SHP77 (cell line): ENCODE measurements around the gene ZNF397.
A peak's percentile ranks its signal among the peaks of the same experiment; 100 is the strongest.

Source experiments
- DNase-seq, 2 experiments: peaks; one replicate each; lab custom pipeline; 2025; lab: John Stamatoyannopoulos, UW

Gene ZNF397

DNA sequence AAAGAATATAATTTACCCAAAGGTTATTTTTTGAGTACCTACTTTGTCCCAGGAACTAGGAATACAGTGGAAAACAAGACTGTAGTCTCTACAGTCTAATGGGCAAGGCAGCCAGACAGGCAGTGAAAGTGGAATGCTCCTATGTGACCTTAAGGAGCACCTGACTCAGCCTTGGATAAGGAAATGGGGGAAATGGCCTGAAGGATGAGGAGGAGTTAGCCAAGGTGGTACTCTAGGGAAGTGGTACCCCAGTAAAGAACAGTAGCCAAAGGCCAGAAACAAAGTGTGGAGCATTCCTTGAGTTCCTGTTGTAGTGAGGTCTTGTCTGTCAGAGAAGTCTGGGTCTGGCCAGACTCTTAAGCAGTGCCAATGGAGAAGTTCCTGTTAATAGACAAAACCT, 6.0 kb downstream of the ZNF397 start:
- no peak for DNase-seq

DNA sequence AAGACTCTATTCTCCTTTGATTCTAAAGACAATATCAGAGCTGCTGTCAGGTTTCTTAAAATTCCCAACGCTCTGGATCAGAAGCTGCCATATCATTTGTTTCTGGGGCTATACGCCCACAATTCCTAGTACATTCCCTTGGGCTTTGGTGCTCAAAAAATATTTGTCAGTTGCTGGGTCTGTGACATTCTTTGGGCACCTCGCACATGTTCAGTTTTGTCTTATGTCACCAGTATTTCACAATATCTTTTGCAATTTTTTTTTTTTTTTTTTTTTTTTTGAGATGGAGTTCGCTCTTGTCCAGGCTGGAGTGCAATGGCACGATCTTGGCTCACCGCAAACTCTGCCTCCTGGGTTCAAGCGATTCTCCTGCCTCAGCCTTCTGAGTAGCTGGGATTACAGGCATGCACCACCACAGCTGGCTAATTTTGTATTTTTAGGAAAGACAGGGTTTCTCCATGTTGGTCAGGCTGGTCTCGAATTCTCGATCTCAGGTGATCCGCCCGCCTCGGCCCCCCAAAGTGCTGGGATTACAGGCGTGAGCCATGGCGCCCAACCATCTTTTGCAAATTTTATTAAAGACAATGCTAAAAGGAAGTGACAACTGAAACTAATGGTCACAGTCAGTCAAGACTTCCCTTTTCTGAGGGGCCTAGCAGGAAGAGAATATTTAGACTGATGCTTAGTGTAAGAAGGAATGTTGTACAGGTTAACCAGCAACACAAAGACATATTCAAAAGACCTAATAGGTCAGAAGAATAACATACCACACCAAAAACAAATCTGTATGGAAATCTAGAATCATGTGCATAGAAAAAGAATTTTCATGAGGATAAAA, 6.8 kb downstream of the ZNF397 start:
- DNase-seq = no peak

DNA sequence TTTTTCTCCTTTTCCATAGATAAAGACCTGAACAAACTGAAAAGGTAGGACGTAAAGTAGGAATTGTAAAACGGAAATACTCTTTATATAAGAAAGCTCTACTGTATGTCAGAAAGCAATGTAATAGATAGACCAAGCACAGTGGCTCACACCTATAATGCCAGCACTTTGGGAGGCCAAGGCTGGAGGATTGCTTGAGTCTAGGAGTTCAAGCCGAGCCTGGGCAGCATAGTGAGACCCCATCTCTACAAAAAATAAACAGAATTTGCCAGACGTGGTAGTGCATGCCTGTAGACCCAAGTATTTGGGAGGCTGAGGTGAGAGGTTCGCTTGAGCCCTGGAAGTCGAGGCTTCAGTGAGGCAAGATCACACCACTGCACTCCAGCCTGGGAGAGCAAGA, 7.6 kb downstream of the ZNF397 start:
- DNase-seq = no peak

DNA sequence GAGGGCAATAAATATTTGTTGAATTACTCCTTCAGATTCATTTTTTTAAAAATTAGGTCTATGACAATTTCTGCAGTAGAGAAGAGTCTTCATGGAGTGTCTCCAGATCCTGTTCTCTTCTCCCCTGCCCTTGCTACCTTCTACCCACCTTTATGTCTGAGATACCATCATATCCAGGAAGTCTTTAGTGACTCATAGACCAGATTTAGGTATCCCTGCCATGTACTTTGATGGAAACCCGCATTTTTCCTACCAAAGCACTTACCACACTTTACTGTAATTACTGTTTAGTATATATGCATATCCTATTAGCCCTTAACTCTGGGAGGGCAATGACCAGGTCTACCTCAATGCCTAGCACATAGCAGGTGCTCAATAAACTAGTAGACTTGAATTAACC, 11.6 kb downstream of the ZNF397 start:
- no peak for DNase-seq

DNA sequence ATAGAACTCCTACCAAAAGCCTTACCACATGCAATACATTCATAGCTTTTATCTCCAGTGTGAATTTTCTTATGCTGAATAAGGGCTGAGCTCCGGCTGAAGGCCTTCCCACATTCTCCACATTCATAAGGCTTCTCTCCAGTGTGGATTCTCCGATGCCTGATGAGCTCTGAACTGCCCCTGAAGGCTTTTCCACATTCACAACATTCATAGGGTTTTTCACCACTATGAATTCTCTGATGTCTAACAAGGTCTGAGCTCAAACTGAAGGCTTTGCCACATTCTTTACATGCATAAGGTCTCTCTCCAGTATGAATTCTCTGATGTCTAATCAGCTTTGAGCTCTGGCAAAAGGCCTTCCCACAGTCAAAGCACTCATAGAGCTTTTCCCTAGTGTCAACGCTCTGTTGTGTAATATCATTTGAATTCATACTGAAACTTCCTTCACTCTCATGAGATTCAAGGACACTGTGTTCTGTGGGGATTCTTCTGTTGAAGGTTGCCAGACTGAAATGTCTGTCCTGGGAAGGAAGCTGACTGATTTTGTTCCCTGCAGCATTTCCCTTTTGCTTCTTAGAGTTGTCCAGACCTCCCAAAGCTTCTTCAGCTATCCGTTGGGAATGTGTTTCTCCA, 12.9 kb downstream of the ZNF397 start:
- DNase-seq = no peak

DNA sequence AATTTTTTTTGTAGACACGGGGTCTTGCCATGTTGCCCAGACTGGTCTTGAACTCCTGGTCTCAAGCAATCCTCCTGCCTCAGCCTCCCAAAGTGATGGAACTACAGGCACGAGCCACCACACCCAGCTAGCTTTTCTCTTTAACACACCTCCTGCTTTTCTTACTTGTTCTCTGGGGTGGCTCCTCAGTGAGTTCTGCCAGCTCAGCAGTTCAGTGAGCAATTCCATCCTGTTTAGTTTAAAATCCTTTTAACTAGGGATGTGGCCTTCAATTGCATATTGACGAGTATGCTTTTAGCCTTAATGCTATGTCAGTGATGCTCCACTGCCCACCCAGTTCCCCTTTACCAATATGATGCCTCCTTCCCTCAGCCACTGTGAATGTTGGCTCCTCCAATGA, 16.1 kb downstream of the ZNF397 start:
- no peak for DNase-seq

DNA sequence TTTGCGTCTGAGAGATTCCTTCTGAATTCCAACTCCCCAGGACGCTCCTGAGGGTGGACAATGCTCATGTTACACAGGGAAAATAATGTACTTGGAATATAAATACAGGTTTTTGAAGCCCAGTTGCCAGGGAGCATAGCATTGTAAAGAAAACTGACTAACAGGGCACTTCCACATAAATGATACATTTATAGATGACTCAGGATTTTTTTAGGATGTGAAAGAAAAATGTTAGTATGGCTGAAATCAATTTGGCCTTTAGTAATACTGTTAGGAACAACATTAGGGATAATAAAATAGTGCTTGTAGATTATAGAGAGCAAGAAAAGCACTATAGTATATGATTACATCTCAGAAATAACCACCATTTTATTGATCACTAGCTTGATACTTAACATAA, 23.6 kb downstream of the ZNF397 start:
- DNase-seq = no peak

DNA sequence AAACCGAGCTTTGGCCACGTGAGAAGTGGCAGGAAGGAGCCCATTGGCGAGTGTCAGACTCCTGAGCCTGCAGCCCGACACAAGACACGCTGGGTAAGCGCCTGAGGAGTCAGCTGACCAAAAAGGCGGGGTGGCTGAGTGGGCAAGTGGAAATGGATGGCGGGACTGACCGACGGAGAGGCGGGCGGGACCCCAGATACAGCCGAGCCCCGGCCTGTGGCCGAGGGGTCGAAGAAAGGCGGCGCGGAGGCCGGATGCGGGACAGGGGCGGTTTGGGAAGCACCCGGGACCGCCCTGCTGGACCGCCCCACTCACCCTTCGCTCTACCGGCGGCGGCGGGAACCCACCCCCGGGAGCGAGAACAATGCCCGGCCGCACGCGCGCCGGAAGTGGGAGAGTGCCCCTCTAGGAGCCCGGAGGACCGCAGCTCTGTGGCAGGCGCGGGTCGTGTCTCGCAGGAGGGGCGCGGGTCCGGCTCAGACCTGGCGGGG, 26.4 kb downstream of the ZNF397 start:
- no peak for DNase-seq

DNA sequence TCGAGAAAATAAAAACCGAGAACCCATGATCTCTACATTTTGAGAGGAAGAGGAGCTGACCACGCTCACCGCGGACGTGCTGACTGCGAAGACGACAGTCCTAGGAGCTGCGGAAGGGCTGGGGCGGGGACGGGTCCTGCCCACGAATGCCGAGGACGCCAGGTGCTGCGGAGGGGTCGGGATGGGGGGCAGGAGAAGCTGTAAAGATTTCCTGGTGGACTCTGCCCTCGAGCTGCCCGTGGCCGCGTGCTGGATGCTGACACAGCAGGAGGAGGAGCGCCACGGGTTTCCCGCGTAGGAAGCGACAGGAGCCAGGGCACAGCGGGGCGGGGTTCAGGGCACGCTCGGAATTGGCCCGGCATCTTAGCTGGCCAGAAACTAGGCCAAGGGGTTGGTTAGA, 27.0 kb downstream of the ZNF397 start:
- no peak for DNase-seq

DNA sequence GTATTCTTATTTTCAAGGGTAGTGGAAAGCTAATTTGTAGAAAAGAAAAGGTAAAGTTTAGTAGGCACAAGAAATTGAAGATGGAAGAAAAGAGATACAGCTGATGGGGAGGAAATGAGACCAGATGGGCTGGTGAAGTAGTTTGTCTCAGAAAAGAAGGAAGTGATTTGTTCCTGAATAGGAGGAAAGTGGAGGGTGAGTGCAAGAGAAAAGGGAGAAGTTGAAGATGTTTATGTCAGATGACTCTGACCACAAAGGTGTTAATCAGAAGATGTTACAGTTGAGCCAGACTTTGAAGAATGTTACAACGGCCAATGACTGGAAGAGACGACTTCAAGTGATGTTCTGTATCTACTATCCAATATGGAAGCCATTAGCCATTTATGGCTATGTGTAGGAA, 28.0 kb downstream of the ZNF397 start:
- DNase-seq = no peak

DNA sequence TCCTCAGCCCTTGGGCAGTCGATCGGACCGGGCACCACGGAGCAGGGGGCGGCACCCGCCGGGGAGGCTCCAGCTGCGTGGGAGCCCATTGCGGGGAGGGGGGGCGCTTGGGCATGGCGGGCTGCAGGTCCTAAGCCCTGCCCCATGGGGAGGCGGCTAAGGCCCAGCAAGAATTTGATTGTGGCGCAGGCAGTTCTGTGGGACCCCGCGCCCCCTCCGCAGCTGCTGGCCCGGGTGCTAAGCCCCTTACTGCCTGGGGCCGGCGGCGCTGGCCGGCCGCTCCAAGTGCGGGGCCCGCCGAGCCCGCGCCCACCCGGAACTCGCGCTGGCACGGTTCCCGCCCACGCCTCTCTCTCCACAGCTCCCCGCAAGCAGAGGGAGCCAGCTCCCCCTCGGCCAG, 30.8 kb downstream of the ZNF397 start:
- DNase-seq = no peak

DNA sequence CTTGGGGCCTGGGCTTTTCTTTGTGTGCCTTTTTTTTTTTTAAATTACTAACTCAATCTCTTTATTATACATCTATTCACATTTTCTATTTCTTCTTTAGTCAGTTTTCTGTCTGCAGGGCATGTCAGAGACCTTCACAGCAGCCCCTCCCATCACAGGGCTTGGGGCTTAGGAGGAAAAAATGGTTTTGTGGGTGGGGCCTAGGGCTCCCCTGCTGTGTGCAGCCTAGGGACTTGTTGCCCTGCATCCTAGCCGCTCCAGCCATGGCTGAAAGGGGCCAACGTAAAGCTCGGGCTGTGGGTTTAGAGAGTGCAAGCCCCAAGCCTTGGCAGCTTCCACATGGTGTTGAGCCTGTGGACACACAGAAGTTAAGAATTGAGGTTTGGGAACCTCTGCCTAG, 35.4 kb downstream of the ZNF397 start:
- DNase-seq = no peak

DNA sequence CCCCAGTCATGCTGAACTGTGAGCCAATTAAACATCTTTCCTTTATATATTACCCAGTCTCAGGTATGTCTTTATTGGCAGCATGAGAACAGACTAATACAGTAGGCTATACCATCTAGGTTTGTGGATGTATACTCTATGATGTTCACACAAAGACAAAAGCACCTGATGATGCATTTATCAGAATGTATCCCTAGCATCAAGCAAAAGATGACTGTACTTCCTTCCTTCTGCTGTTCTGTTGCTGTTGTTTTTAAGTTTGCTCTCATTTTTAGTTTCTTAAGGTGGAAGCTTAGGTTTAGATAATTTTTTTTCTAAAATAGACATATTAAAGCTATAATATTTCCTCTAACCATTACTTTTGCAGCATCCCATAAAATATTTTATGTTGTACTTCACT, 36.8 kb downstream of the ZNF397 start:
- DNase-seq = no peak

DNA sequence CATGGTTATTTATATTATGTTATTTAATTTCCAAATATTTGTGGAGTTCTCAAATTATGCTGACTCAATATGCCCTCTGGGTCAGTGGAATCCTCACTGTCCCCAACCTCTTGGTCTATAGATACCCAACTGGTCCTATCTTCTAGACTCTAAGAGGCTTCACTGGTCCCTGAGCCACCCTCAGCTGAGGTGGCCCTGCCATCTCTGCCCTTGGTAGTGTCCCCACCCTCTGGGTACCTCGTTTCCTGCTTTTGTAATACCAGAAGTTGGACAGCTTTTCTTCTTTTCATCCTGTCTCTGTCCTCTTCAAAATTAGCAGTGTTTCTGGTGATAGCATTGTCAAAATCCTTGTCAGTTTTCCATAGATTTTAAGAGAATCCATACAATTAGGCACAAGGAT, 37.3 kb downstream of the ZNF397 start:
- DNase-seq = no peak

DNA sequence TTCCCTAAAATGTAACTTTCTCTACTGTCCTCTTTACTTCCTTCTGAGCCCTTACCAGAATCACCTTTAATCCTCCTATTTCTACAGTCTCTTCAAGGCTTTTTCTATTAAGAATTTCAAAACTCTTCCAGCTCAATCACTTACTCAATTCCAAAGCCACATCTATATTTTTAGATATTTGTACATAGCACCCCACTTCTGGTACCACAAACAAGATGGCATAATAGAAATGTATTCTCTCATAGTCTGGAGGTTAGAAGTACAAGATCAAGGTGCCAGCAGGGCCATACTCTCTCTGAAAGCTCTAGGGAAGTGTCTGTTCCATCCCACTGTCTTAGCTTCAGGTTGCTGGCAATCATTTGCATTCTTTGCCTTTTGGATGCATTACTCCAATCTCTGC, 38.1 kb downstream of the ZNF397 start:
- no peak for DNase-seq

DNA sequence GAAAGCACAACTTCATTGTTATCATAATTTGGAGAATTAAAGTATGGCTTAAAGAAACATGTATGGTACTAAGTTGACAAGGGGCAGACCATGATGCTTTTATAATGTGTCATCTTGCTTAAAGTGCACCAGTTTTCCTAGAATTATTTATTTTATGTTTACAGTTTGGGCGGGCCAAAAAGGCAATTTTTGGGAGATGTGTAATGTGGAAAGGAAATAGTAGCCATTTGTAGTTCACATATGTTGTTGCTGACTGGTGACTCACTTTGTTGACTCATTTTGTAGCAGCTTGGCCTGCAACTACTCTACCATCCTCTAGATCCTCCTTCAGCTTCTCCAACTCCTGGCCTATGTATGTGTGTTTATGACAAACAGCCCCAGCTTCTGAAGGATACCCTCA, 41.5 kb downstream of the ZNF397 start:
- DNase-seq = no peak

DNA sequence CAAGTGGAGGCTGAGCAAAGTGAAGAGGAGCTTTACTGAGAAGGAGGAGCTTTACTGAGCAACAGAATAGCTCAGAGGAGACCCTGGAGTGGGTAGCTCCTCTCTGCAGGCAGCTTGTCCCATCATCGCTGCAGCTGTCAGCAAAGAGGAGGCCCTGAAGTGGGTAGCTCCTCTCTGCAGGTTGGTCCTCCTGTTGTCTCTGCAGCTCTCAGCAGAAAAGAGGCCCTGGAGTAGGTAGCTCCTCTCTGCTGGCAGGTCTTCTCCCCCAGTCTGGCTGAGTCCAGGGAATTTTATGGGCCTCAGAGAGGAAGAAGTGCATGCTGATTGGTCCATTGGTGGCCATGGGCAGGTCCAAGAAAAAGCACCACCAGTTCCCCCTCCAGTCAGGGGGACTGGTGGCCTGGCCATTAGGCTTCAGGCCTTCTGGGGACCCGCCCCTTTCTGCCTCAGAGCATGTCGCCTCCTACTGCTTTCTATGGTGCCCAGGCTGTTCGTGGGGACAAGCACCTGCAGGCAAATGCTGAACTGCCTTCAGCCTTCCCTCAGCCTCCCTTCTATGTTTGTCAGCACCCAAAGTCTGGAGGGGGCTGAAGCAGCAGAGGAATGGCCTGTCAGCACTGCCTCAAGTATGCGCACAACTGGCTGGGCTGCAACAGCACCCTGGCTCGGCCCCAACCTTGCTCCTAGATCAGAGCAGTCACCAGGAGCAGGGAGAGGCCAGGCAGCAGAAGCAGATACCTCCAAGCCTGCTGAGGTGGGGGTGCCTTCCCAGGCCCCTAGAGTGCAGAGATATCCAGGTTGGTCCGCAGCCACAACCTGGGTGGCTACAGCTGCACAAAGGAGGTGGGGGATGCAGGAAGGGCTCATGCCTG, 43.3 kb downstream of the ZNF397 start:
- DNase-seq = no peak

DNA sequence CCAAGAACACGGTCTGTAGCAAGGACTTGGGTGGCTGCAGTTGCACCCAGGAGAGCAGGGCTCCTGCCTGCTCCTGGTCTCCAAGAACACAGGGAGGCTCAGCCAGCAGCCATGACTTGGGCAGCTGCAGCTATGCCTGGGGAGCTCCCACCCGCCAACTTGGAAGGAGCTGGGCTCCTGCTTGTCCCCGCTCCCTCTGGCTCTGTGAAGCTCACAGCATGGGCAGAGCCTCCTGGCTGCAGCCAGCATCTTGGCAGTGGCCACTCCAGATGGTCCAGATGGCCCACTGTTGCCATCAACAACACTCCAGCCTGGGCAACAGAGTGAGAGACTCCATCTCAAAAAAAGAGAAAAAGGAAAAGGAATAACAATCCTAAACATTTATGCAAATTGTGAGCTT, 44.0 kb downstream of the ZNF397 start:
- DNase-seq = no peak

DNA sequence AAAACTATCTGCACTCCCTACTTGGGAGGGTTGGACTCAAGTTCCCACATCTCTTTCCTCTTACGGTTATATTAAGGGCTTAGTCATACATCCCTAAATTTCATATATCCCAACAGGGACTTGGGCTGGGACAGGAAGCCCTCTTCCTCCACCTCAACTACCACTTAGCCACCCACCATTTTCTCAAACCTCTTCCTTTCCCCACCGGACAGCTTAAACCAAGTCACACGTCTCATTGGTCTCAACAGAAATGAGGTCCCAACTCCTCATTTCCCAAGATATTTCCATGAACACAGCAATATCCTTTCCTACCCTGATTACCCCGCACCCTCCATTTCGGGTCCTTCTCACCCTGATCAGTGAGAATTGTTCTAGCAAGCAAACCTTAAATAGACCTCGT, 48.5 kb downstream of the ZNF397 start:
- no peak for DNase-seq

DNA sequence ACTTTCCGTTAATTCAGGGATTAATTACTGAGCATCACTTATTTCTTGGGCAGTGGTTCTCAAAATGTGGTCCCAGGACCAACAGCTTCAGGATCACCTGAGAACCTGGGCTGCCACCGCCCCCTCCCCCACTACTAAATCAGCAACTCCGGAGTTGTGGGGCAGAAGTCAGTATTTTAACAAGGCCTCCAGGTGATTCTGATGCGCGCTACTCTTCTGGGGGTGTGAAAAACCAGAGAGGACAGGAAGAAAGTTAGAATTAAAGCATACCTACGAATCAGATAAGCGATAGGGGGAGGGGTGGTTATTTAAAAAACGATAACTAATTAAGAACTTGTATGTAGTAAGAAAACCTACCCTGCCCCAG, 48.9 kb downstream of the ZNF397 start:
- peak in 1 of 2 experiments; percentile 8 for DNase-seq

DNA sequence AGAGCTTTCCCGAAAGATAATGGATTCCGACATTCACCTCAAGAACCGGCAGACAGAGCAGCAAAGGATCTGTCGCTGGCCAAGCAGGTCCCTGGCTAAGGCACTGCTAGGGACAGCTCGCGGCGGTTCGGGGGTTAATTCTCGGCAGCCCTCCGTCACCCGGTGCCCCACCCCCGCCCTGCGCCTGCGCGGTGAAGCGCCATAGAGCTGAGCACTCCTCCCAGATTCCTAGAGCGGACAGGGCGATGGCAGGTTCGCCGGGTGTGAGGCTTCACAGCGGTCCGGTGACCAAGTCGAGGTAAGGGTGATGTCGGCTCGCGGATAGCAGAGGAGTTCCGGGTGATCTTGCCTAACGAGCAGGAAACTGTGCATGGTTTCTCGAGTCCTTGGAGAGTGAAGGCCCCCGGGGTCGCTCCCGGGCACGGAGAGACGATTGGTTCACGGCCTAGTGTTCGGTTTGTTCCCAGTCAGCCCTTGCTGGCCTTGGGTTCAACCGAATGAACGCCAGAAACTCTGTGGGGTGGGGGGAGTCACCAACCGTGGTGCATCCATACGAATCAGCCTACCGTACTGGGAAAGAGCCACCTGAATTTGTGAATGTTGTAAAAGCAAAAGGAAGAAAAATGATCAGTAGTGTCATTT, 49.4 kb downstream of the ZNF397 start, which contains the start of gene ZSCAN30:
ZSCAN30 (minus strand) TSS at position 136 of the 642 bp plus-strand sequence. CDS start 25,877 bp downstream, outside the sequence.
- peak; percentile 91 for DNase-seq

DNA sequence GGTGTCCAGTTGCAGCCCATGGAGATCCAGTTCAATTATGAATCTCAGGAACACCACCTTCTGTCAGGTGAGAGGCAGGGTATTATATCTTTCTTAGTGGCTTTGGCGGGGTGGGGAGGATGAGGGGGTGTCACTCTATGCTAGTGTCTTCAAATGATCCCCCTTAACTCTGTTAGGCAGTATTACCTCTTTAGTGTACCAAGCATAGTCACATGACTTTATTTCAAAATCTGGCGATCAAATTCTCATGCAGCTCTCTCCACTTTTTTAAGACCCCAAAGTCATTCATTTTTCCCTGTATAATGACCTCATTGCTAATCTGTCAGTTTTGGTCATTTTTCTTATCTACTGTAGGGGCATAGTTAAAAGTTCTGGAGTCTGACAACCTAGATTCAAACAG, 50.3 kb downstream of the ZNF397 start:
- no peak for DNase-seq
